Stomach (tissue), 4 donors: ENCODE data around the gene GK2.

Experiments used
- CTCF ChIP-seq, 7 experiments: fragments of 450-650 bp in 4 of 7; fragments of 200-600 bp in 3 of 7; sonication (generic) in 3 of 7; IDR thresholded peaks; one replicate each; pipeline ENCODE4 v1.5.1; 2016 to 2019; ENCODE audit warnings: antibody characterized with exemption in 7 of 7, control low read depth in 2 of 7, mild to moderate bottlenecking in 1 of 7
- POLR2A ChIP-seq, 4 donors: fragments of 450-650 bp; IDR thresholded peaks; one replicate each; pipeline ENCODE4 v1.6.1; 2016; ENCODE audit warnings: antibody characterized with exemption in 4 of 4, control low read depth in 2 of 4, mild to moderate bottlenecking in 1 of 4, moderate library complexity in 1 of 4
- POLR2AphosphoS5 ChIP-seq, 3 donors: sonication (generic); formaldehyde crosslinking; IDR thresholded peaks; one replicate each; pipeline ENCODE4 v1.6.1; 2016; ENCODE audit warnings: antibody characterized with exemption in 3 of 3

DNA sequence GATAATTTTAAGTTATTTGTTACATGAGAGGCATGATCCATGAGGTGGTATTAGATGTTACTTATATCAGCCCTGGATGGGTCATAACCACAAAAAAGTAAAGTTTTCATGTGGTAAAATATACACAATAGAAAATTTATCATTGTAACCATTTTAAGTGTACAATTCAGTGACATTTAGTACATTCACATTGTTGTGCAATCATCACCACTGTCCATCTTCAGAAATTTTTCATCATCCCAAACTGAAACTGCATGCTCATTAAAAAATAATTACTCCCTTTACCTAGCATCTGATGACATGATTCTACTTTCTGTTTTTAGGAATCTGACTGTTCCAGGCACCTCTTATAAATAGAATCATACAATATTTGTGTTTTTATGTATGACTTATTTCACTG lies 11.2 kb downstream of the GK2 start:
- TF ChIP-seq CTCF (IDR thresholded peaks at IDR 0.05) (no peak), POLR2AphosphoS5 (IDR thresholded peaks at IDR 0.05) (no peak), POLR2A (IDR thresholded peaks at IDR 0.05) (no peak)
